ENCODE data around the gene CEP89. TPM values are rescaled to one million over a fixed set of nuclear protein-coding genes. Genes with fewer than 3 reads are reported as not detected.
"Not testable (repeated sequence)": the region's sequence is repeated elsewhere in the genome, so short reads cannot be mapped to it uniquely, and the experiment has no call there.

CEP89 gene
- total RNA-seq (2014; rRNA removed; shearing (Covaris generic)), result 19.8 and 21.3 TPM in 2 replicates

- peak within 1 kb of the TSS; percentile 73 for H3K4me3 ChIP-seq
- no peaks in the 10 kb centered on the region for H3K9me3 ChIP-seq (replicated peaks)
- no peaks in the 10 kb centered on the region for H3K27me3 ChIP-seq
- H3K27ac ChIP-seq, result peak within 1 kb of the TSS; percentile 56
- no peaks in the 10 kb centered on the region for H3K4me1 ChIP-seq
- DNase-seq, result peak; percentile 99 to 100
- no peaks in the 10 kb centered on the region for H3K36me3 ChIP-seq
Observed at GRCh38 chr19:32971715-32972540, at the start of gene CEP89, which contains the start of gene FAAP24. TSS of gene CEP89 (minus strand) at chr19:32971958. CDS start at chr19:32971874, 84 bp downstream. TSS of gene FAAP24 (plus strand) at chr19:32972242. CDS start at chr19:32973197, 955 bp downstream.

- DNase-seq; H3K4me3 ChIP-seq; H3K4me1 ChIP-seq; H3K36me3 ChIP-seq; H3K27ac ChIP-seq; H3K9me3 ChIP-seq (replicated peaks); H3K27me3 ChIP-seq: not testable (repeated sequence)
Observed at GRCh38 chr19:33010891-33011290, 39.1 kb upstream of the CEP89 start.

DNA sequence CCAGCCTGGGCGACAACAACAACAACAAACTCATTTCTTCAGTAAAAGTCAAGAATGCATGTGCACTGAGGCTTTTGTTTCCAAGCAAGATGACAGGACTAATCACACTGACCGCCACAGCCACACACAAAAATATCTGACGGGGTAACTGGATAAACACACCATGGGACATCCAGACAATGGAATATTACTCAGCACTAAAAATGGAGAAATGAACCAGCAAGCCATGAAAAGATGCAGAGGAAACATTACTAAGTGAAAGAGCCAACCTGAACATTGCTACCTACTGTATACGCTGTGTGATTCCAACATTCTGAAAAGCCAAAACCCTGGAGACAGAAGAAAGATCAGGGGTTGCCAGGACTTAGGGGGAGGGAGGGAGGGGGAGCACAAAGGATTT lies 37.0 kb upstream of the CEP89 start:
- H3K27ac ChIP-seq, result no peak overlapping the region
- H3K9me3 ChIP-seq (replicated peaks), result no peaks in the 10 kb centered on the region
- no peaks in the 10 kb centered on the region for H3K27me3 ChIP-seq
- no peak overlapping the region for H3K4me3 ChIP-seq
- H3K36me3 ChIP-seq, result no peaks in the 10 kb centered on the region
- DNase-seq, result no peak
- H3K4me1 ChIP-seq, result no peaks in the 10 kb centered on the region

DNA sequence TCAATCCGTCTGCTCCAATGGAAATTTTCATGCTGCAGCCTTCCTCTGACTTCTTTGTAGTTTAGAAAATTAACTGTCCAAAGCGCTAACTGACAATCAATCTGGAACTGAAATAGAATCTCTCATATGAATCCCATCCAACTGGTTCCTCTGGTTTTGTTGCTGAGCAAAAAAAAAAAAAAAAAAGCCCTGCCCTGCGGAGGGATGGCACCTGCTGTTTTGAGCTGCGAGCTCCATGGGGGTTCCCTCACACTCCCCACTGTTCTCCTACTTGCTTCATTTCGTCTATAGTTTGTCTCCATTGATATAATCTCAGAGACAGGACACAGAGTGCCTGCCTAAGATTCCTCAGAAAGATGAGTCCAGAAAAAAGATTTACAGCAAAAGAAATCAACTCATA lies 33.7 kb upstream of the CEP89 start:
- no peak for DNase-seq
- Histone ChIP-seq H3K4me3 (no peak overlapping the region), H3K4me1 (no peaks in the 10 kb centered on the region), H3K27me3 (no peaks in the 10 kb centered on the region), H3K36me3 (no peaks in the 10 kb centered on the region), H3K27ac (no peak overlapping the region), H3K9me3 (replicated peaks) (no peaks in the 10 kb centered on the region)

GRCh38 chr19:33003424-33004024 lies 31.8 kb upstream of the CEP89 start:
- not testable (repeated sequence) for H3K4me3 ChIP-seq; DNase-seq; H3K36me3 ChIP-seq; H3K27ac ChIP-seq; H3K4me1 ChIP-seq; H3K27me3 ChIP-seq; H3K9me3 ChIP-seq (replicated peaks)

DNA sequence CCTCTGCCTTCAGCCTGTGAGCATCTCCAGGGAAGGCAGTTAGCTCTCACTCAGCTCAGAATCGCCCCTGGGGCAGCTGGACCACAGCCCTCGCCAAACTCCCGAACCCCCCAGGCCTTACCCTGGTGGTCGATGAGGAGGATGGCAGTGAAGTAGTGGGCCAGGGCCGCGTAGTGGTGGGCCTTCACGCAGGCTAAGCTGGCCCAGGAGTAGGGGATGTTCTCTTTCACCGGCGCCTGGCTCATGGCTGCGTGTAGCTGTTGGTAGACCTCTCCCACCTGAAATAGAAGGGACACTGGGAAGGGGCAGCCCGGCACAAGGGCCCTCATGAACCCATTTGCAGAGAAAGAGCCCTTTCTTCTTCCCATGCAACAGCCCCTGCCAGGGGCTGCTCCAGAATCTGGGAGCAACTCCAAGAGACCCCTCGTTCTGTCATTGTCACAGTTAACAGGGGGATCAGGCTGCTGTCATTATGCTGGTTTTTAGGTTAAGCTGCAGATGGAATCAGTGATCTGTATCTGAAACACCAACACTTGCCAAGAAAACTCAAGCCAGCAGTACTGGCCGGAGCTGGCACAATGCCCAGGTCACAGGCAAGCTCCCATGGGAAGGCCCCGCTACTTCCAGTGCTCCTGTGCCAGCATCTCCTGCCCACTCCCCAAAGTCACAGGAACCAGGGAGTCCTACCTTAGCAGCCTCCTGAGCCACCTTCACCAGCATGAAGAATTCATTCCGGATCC lies 30.5 kb upstream of the CEP89 start:
- H3K4me1 ChIP-seq; H3K27me3 ChIP-seq; H3K9me3 ChIP-seq (replicated peaks); H3K27ac ChIP-seq; H3K36me3 ChIP-seq; H3K4me3 ChIP-seq: not testable (repeated sequence)
- peak; percentile 14 to 24 for DNase-seq

GRCh38 chr19:33000910-33001309 lies 29.2 kb upstream of the CEP89 start:
- H3K27ac ChIP-seq, result no peak overlapping the region
- H3K36me3 ChIP-seq, result no peaks in the 10 kb centered on the region
- DNase-seq, result no peak
- no peaks in the 10 kb centered on the region for H3K4me1 ChIP-seq
- H3K4me3 ChIP-seq, result no peak overlapping the region
- H3K27me3 ChIP-seq, result no peaks in the 10 kb centered on the region
- H3K9me3 ChIP-seq (replicated peaks), result no peaks in the 10 kb centered on the region

GRCh38 chr19:33000510-33000909 lies 28.8 kb upstream of the CEP89 start:
- no peak for DNase-seq
- H3K9me3 ChIP-seq (replicated peaks), result no peaks in the 10 kb centered on the region
- no peaks in the 10 kb centered on the region for H3K36me3 ChIP-seq
- H3K27ac ChIP-seq, result no peak overlapping the region
- no peaks in the 10 kb centered on the region for H3K27me3 ChIP-seq
- no peak overlapping the region for H3K4me3 ChIP-seq
- H3K4me1 ChIP-seq, result no peaks in the 10 kb centered on the region

DNA sequence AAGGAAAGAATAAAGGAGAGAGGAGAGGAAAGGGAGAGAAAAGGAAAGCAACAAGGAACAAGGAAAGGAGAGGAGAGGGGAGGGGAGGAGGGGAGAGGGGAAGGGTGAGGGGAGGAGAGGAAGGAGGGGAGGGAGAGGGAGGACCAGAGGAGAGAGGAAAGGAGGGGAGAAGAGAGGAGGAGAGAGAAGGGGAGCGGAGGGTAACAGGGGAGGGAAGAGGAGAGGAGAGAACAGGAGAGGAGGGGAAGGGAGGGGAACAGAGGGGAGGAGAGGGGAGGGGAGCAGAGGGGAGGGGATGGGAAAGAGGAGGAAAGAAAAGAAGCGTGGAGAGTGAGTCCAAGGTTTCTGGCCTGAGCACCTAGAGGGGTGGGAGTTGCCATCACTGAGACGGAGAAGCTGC lies 27.0 kb upstream of the CEP89 start:
- H3K27ac ChIP-seq, result no peak overlapping the region
- H3K27me3 ChIP-seq, result no peaks in the 10 kb centered on the region

DNA sequence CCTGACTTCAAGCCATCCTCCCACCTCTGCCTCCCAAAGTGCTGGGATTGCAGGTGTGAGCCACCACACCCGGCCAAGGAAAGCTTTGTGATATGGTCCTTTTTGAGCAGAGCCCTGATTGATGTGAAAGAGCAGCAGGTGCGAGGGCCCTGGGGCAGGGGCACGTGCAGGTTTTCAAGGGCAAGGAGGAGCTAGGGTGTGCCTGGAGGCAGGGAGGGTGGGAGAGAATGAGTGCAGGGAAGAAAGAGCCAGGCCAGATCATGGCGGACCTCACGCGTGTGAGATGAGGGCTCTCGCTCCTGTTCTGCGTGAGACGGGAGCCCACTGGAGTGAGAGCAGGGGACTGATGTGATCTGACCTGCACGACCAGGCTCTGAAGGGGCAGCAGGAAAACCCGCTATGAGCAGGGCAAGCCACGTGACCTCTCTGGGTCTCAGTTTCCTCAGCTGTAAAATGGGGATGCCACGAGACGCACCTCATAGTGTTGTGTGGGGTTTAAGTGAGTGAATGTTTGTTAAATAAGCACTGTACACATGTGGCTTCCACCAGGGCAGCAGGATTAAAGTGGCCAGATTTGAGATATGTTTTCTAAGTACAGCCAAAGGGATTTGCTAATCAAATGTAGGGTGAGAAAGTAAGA lies 26.1 kb upstream of the CEP89 start:
- no peak for DNase-seq
- Histone ChIP-seq H3K27me3 (no peaks in the 10 kb centered on the region), H3K4me1 (no peaks in the 10 kb centered on the region), H3K9me3 (replicated peaks) (no peaks in the 10 kb centered on the region), H3K27ac (no peak overlapping the region), H3K36me3 (no peaks in the 10 kb centered on the region), H3K4me3 (no peak overlapping the region)

More for the DNA sequence above, 27.0 kb upstream of the CEP89 start:
- no peaks in the 10 kb centered on the region for H3K9me3 ChIP-seq (replicated peaks)
- no peak for DNase-seq
- H3K36me3 ChIP-seq, result no peaks in the 10 kb centered on the region
- no peak overlapping the region for H3K4me3 ChIP-seq
- H3K4me1 ChIP-seq, result no peaks in the 10 kb centered on the region

DNA sequence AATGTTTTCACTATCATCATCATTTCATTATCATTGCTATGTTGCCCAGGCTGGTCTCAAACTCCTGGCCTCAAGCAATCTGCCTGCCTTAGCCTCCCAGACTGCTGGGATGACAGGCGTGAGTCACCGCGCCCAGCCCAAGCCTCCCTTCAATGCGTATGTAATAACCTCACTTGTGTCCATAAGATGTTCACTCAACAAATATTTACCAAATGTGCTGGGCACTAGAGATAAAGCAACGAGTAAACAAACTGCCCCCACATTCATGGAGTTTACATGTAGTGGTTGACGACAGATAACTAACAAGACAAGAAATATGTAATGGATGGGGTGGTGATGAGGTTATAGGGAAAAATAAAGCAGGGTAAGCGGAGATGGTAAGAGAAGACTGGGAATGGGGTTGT lies 25.3 kb upstream of the CEP89 start:
- not testable (repeated sequence) for H3K4me1 ChIP-seq; H3K36me3 ChIP-seq; H3K27me3 ChIP-seq; H3K27ac ChIP-seq; H3K4me3 ChIP-seq; DNase-seq; H3K9me3 ChIP-seq (replicated peaks)

- H3K27me3 ChIP-seq; H3K9me3 ChIP-seq (replicated peaks); H3K36me3 ChIP-seq; H3K4me3 ChIP-seq; DNase-seq; H3K27ac ChIP-seq; H3K4me1 ChIP-seq: not testable (repeated sequence)
Observed at GRCh38 chr19:32995966-32996365, 24.2 kb upstream of the CEP89 start.

DNA sequence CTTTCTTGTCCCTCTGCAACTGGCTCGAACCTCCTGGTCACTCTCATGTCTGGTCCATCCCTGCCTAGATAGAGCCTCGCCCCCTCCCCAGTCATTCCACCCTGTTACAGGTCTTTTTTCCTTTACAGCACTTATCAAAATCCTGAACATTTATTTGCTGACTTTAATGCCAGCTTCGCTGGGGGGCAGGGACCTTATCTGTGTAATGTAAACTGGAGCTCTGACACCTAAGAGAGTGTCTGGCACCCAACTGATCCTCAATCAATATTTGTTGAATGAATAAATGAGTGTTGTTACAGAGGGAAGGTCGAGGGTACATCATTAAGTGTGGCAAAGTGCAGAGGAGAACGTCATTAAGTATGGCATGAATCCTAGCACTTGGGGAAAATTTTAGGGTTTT lies 17.0 kb upstream of the CEP89 start:
- H3K27ac ChIP-seq, result no peak overlapping the region
- H3K36me3 ChIP-seq, result no peaks in the 10 kb centered on the region
- H3K4me1 ChIP-seq, result no peaks in the 10 kb centered on the region
- H3K4me3 ChIP-seq, result no peak overlapping the region
- no peak for DNase-seq
- H3K9me3 ChIP-seq (replicated peaks), result no peaks in the 10 kb centered on the region
- H3K27me3 ChIP-seq, result no peaks in the 10 kb centered on the region

DNA sequence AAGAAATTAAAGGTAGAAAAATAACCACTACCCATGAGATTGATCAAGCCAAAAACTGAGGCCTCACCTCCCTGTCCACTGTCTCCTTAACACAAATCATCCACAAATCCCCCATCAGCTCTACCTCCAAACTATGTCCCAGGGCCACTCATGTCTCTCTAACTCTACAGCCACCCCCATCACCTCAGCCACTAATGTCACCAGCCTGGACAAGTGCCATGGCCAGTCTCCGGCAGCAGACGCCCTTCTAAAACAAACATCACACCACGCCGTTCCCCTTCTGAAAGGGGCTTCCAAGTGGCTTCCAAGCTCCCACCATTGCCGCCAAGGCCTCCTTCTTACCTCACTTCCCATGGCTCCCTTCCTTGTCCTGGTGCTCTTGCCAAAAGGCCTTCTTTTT lies 16.5 kb upstream of the CEP89 start:
- H3K9me3 ChIP-seq (replicated peaks); H3K27ac ChIP-seq; H3K4me1 ChIP-seq; DNase-seq; H3K36me3 ChIP-seq; H3K27me3 ChIP-seq; H3K4me3 ChIP-seq: not testable (repeated sequence)

DNA sequence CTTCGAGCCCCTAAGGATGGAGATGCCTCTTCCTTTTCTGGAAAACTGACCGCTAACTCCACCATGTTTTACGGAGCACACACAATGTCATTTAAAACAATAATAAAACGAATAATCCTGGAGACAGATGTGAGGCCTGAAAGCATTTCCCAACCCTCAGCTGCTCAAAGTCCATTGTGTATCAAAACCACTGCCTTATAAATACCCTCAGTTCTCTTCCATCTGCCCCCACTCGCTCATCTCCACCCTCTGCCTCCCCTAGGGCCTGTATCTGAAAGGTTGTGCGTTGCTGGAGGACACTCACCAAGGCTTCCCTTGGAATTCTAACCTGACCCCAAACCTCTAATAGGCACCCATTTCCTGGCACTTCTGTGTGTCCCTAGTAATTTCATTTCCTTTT lies 10.7 kb upstream of the CEP89 start:
- H3K27me3 ChIP-seq; H3K36me3 ChIP-seq; H3K4me3 ChIP-seq; H3K4me1 ChIP-seq; H3K9me3 ChIP-seq (replicated peaks); H3K27ac ChIP-seq; DNase-seq: not testable (repeated sequence)

Measured in SJCRH30 (cell line).